ENCODE measurements around the gene FAM53C. TPM values are rescaled to one million over a fixed set of nuclear protein-coding genes. Genes with fewer than 3 reads are reported as not detected.

Gene FAM53C
- total RNA-seq, 1 donor from 2014 or later: 26.4 TPM

- DNase-seq (ENCODE audit: extremely low read depth, low read depth, low spot score): no peak
Measured at GRCh38 chr5:138350563-138350890, 12.5 kb downstream of the FAM53C start.

GRCh38 chr5:138351056-138351455 lies 13.0 kb downstream of the FAM53C start:
- no peak for DNase-seq (ENCODE audit: extremely low read depth, low read depth, low spot score)

GRCh38 chr5:138351517-138351916 lies 13.5 kb downstream of the FAM53C start:
- no peak for DNase-seq (ENCODE audit: extremely low read depth, low read depth, low spot score)

GRCh38 chr5:138352071-138352721 lies 14.1 kb downstream of the FAM53C start, which contains the start of gene KDM3B:
Gene KDM3B (plus strand): TSS chr5:138352685. CDS start chr5:138352796, 111 bp downstream.
- no peak for DNase-seq (ENCODE audit: extremely low read depth, low read depth, low spot score)

GRCh38 chr5:138352722-138353559 lies 14.9 kb downstream of the FAM53C start:
- DNase-seq (ENCODE audit: extremely low read depth, low read depth, low spot score): no peak

- no peak for DNase-seq (ENCODE audit: extremely low read depth, low read depth, low spot score)
Measured at GRCh38 chr5:138353560-138354080, 15.6 kb downstream of the FAM53C start.

- no peak for DNase-seq (ENCODE audit: extremely low read depth, low read depth, low spot score)
Measured at GRCh38 chr5:138354387-138354786, 16.3 kb downstream of the FAM53C start.

- no peak for DNase-seq (ENCODE audit: extremely low read depth, low read depth, low spot score)
Measured at GRCh38 chr5:138354926-138355378, 16.9 kb downstream of the FAM53C start.

- DNase-seq (ENCODE audit: extremely low read depth, low read depth, low spot score): no peak
Measured at GRCh38 chr5:138359621-138360020, 21.6 kb downstream of the FAM53C start.

- DNase-seq (ENCODE audit: extremely low read depth, low read depth, low spot score): no peak
Measured at GRCh38 chr5:138360941-138361452, 22.9 kb downstream of the FAM53C start.

- DNase-seq (ENCODE audit: extremely low read depth, low read depth, low spot score): no peak
Measured at GRCh38 chr5:138364576-138364975, 26.5 kb downstream of the FAM53C start.

GRCh38 chr5:138366632-138367382 lies 28.7 kb downstream of the FAM53C start:
- DNase-seq (ENCODE audit: extremely low read depth, low read depth, low spot score): no peak

- DNase-seq (ENCODE audit: extremely low read depth, low read depth, low spot score): no peak
Measured at GRCh38 chr5:138369261-138369660, 31.2 kb downstream of the FAM53C start.

GRCh38 chr5:138369706-138370105 lies 31.6 kb downstream of the FAM53C start:
- no peak for DNase-seq (ENCODE audit: extremely low read depth, low read depth, low spot score)

- no peak for DNase-seq (ENCODE audit: extremely low read depth, low read depth, low spot score)
Measured at GRCh38 chr5:138370537-138370936, 32.5 kb downstream of the FAM53C start.

- DNase-seq (ENCODE audit: extremely low read depth, low read depth, low spot score): no peak
Measured at GRCh38 chr5:138371454-138371853, 33.4 kb downstream of the FAM53C start.

GRCh38 chr5:138372225-138372624 lies 34.2 kb downstream of the FAM53C start:
- DNase-seq (ENCODE audit: extremely low read depth, low read depth, low spot score): no peak

- no peak for DNase-seq (ENCODE audit: extremely low read depth, low read depth, low spot score)
Measured at GRCh38 chr5:138372653-138373052, 34.6 kb downstream of the FAM53C start.

- no peak for DNase-seq (ENCODE audit: extremely low read depth, low read depth, low spot score)
Measured at GRCh38 chr5:138382347-138382746, 44.3 kb downstream of the FAM53C start.

GRCh38 chr5:138385660-138386059 lies 47.6 kb downstream of the FAM53C start:
- no peak for DNase-seq (ENCODE audit: extremely low read depth, low read depth, low spot score)

GRCh38 chr5:138386290-138386689 lies 48.2 kb downstream of the FAM53C start:
- no peak for DNase-seq (ENCODE audit: extremely low read depth, low read depth, low spot score)
